Muscle layer of colon (tissue), 2 donors: Measurements from ENCODE around the gene CTSH.
"Not testable (repeated sequence)": the region's sequence is repeated elsewhere in the genome, so short reads cannot be mapped to it uniquely, and the experiment has no call there.

Experiments
- H3K27ac ChIP-seq: one replicate; pipeline ENCODE4 v1.7.0; 2013; ENCODE audit warnings: low read depth, mild to moderate bottlenecking, low read length, moderate library complexity
- H3K27me3 ChIP-seq, 2 donors: one replicate each; pipeline ENCODE4 v1.7.0; 2013; ENCODE audit warnings: low read length in 2 of 2, mild to moderate bottlenecking in 2 of 2; ENCODE audit not compliant: insufficient read depth in 2 of 2, control insufficient read depth in 1 of 2
- H3K36me3 ChIP-seq: one replicate; pipeline ENCODE4 v1.7.0; 2013; ENCODE audit warnings: mild to moderate bottlenecking, low read length; ENCODE audit not compliant: insufficient read depth
- H3K4me1 ChIP-seq: one replicate; pipeline ENCODE4 v1.7.0; 2013; ENCODE audit warnings: mild to moderate bottlenecking, low read length; ENCODE audit not compliant: insufficient read depth
- H3K4me3 ChIP-seq, 2 donors: one replicate each; pipeline ENCODE4 v1.7.0; 2013; ENCODE audit warnings: low read length in 2 of 2, low read depth in 1 of 2, mild to moderate bottlenecking in 1 of 2, moderate library complexity in 1 of 2
- H3K9ac ChIP-seq: one replicate; pipeline ENCODE4 v1.7.0; 2013; ENCODE audit warnings: low read length
- H3K9me3 ChIP-seq: one replicate; pipeline ENCODE4 v1.7.0; 2013; ENCODE audit warnings: mild to moderate bottlenecking, low read length
- donor health status: abdominal sarcoma.
- donor health status: Adenocarcinoma of cecum.

The CTSH gene

DNA sequence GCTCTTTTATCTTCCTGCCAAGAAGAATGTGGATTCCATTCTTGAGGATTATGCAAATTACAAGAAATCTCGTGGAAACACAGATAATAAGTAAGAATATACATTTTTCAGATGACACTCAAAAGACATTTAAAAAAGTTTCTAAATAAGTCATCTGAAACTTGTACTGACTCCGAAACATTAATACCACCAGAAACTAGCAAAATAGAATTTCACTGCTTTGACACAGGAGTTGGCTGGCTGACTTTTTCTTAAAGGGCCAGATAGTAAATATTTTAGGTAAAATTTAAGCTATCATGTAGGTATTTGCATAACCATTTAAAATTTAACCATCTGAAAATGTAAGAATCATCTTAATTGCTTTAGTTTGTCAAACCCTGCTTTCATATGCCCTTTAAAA lies 51.3 kb downstream of the CTSH start:
- H3K4me3 ChIP-seq: no peak overlapping the region
- H3K36me3 ChIP-seq: peaks cover 62% of the 10 kb centered on the region
- H3K4me1 ChIP-seq: no peaks in the 10 kb centered on the region
- H3K9me3 ChIP-seq: no peaks in the 10 kb centered on the region
- H3K9ac ChIP-seq: no peak overlapping the region
- H3K27me3 ChIP-seq: no peaks in the 10 kb centered on the region
- no peak overlapping the region for H3K27ac ChIP-seq

DNA sequence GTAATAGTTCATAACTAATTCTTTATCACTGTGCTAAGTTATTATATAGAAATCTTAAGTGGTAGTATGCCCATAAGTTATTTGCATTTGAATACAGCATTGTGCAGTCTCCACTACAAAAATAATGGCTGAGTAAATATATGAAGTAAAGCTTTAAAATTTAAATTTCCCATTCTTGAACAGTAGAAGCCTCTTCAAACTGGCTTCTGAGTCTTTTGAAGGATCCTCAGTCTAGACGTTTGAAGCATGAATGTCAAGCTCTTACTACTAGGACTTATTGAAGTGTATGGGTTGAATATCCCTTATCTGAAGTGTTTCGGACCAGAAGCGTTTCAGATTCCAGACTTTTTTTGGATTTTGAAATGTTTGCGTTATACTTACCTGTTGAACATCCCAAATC lies 55.8 kb downstream of the CTSH start:
- Histone ChIP-seq H3K4me3 (no peak overlapping the region), H3K4me1 (peaks cover 4% of the 10 kb centered on the region), H3K9me3 (no peaks in the 10 kb centered on the region), H3K27me3 (no peaks in the 10 kb centered on the region), H3K9ac (no peak overlapping the region), H3K27ac (no peak overlapping the region), H3K36me3 (peaks cover 58% of the 10 kb centered on the region)

DNA sequence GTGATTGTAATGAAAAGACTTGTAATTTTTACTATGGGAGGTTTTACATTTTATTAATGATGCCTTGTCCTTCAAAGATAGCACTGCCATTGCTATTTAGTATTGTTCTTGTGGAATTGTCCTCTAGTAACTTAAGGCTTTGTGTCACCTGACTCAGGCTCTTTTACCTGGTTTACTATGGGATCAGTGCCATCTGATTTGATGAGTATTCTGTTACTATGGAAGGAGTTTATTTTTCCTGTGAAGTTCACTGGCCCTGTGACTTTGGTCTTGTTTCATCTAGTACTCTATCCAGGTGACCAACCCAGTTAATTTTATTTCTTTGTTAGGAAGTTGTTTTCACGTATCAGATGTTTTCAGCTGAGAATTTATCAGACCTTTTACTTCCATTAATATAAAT lies 63.2 kb downstream of the CTSH start:
- H3K27me3 ChIP-seq: no peaks in the 10 kb centered on the region
- H3K4me1 ChIP-seq: peaks cover 32% of the 10 kb centered on the region
- H3K36me3 ChIP-seq: peaks cover 37% of the 10 kb centered on the region
- no peaks in the 10 kb centered on the region for H3K9me3 ChIP-seq
- no peak overlapping the region for H3K9ac ChIP-seq
- no peak overlapping the region for H3K4me3 ChIP-seq
- no peak overlapping the region for H3K27ac ChIP-seq

DNA sequence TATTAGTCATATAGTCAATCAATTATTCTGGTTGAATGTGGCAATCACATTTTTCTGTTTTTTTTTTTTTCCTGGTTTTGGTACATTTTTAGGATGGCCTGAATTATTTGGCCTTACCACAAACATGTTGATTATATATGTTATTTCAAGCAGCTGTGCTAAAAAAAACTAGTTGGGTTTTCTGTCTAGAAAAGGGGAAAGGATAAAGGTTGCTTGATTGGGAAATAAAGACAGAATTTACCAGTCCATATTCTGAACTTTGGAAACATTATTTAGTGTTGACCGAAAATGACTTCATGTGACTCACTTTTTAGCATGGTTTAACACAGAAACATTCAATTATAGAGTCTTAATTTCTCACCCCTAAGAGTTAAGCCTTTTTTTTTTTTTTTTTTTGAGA lies 64.0 kb downstream of the CTSH start:
- no peaks in the 10 kb centered on the region for H3K9me3 ChIP-seq
- no peak overlapping the region for H3K9ac ChIP-seq
- H3K27ac ChIP-seq: no peak overlapping the region
- no peak overlapping the region for H3K4me3 ChIP-seq
- H3K4me1 ChIP-seq: peaks cover 36% of the 10 kb centered on the region
- H3K27me3 ChIP-seq: no peaks in the 10 kb centered on the region
- peaks cover 28% of the 10 kb centered on the region for H3K36me3 ChIP-seq

DNA sequence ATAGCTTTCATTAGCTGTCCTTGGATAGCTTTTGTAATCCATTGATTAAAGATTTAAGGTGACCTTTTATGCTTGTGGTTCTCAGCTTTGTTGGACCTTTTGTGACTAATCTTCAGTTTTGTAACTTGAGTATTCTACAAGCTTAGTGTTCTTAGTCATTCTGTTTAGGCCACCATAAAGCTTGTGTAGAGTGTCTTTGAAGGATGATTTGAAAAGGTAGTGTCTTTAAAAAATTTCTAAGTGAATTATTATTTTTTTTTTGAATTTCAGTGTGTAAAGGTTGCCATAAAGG lies 64.7 kb downstream of the CTSH start:
- H3K9ac ChIP-seq: no peak overlapping the region
- no peak overlapping the region for H3K4me3 ChIP-seq
- H3K4me1 ChIP-seq: peaks cover 40% of the 10 kb centered on the region
- H3K36me3 ChIP-seq: peaks cover 26% of the 10 kb centered on the region
- H3K27ac ChIP-seq: no peak overlapping the region
- no peaks in the 10 kb centered on the region for H3K9me3 ChIP-seq
- H3K27me3 ChIP-seq: no peaks in the 10 kb centered on the region

DNA sequence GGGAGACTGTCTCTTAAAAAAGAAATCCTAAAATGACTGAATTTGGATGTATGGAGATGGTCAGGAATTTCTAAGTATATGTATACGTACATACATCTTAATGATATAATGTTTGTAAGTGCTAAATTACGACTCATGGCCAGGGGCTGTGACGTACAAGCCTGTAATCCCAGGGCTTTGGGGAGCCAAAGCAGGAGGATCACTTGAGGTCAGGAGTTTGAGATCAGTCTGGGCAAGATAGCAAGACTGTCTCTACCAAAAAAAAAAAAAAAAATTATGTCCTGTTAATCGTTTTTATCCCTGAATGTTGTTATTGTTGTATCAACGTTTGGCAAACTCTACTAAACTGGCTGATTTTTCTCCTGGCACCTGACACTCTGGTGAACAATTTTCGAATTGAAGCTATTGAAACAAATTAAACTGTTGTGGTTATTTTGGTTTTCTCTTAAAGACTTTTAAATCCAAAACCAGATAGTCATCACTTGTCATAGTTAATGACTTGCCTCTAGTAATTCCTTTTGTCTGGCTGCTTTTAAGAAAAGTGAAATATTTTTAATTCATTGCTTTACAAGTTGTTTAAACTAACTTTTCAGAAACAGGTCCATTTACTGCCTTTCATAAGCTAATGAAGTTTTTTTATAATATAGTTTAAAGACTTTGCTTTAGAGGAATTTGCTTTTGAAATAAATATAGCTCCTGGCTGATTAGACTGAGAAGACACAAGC lies 65.2 kb downstream of the CTSH start:
- no peaks in the 10 kb centered on the region for H3K9me3 ChIP-seq
- H3K4me3 ChIP-seq: no peak overlapping the region
- H3K36me3 ChIP-seq: peaks cover 26% of the 10 kb centered on the region
- H3K9ac ChIP-seq: no peak overlapping the region
- H3K27ac ChIP-seq: no peak overlapping the region
- no peaks in the 10 kb centered on the region for H3K27me3 ChIP-seq
- peaks cover 42% of the 10 kb centered on the region for H3K4me1 ChIP-seq

- Histone ChIP-seq H3K4me1 (peaks cover 44% of the 10 kb centered on the region), H3K4me3 (no peak overlapping the region), H3K27me3 (no peaks in the 10 kb centered on the region), H3K9me3 (no peaks in the 10 kb centered on the region), H3K27ac (no peak overlapping the region), H3K36me3 (peaks cover 25% of the 10 kb centered on the region), H3K9ac (no peak overlapping the region)
These were observed 66.5 kb downstream of the CTSH start for GRCh38 chr15:78878356-78878755.

- H3K4me3 ChIP-seq, H3K27me3 ChIP-seq, H3K9me3 ChIP-seq, H3K9ac ChIP-seq, H3K27ac ChIP-seq: not testable (repeated sequence)
- Histone ChIP-seq H3K4me1 (peaks cover 45% of the 10 kb centered on the region), H3K36me3 (peaks cover 14% of the 10 kb centered on the region)
These were observed 67.9 kb downstream of the CTSH start for GRCh38 chr15:78876954-78877353.

GRCh38 chr15:78875107-78875914 lies 69.5 kb downstream of the CTSH start:
- H3K9ac ChIP-seq: no peak overlapping the region

DNA sequence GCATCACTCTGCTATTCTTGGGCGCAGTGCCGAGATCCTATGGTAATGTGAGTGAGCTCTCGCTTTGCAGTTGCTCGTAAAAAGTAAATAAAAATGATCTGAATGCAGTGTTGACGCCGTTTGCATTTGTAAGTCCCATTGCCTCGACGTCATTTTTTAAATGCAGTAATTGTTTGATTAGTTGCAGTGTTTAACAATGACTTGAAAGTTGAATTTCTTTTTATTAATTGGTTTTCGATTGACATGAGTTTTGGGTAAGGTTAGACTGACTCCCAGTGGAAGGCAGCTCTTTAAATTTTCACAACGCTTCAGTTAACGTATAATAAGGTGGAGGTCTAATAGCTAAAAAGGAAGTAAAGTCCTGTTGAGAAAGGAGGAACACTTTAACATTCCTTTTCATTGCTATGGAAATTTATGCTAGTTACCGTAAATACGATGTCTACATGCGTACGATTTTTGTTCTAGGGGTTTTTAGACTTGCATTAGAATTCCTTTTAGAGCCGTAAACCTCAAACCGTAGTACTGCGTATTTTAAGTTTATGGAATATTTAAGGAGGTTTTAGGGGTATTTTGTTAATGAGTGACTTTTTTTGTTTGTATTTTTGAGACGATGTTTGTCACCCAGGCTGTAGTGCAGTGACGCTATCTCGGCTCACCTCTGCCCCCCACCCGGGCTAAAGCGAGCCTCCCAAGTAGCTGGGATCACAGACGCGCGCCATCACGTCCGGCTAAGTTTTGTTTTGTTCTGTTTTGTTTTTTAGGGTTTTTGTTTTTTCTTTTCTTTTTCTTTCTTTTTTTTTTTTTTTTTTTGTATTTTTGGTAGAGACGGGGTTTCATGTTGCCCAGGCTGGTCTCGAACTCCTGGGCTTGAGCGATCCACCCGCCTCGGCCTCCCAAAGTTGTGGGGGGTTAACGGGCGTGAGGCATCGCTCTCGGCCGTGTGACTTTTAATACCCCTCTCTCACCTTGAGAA lies 70.8 kb downstream of the CTSH start:
- Histone ChIP-seq H3K36me3 (no peaks in the 10 kb centered on the region), H3K27ac (peak overlapping the region; percentile 94), H3K9ac (peak overlapping the region; percentile 80), H3K27me3 (no peaks in the 10 kb centered on the region), H3K4me1 (peaks cover 32% of the 10 kb centered on the region), H3K4me3 (peak overlapping the region; percentile 66 to 77), H3K9me3 (no peaks in the 10 kb centered on the region)

More at GRCh38 chr15:78875107-78875914, 69.5 kb downstream of the CTSH start:
- Histone ChIP-seq H3K4me3 (peak overlapping the region in 1 of 2 donors; percentile 77), H3K27me3 (no peaks in the 10 kb centered on the region), H3K27ac (no peak overlapping the region), H3K9me3 (no peaks in the 10 kb centered on the region), H3K36me3 (no peaks in the 10 kb centered on the region), H3K4me1 (peaks cover 40% of the 10 kb centered on the region)
